HepG2 (cell line): ENCODE results near the gene CHN2. TPM values are rescaled to one million over a fixed set of nuclear protein-coding genes. Genes with fewer than 3 reads are reported as not detected.

Experiments
- ATAC-seq: fragments of 200-7000 bp; cut with Tn5 transposase; 3 replicates; pipeline ENCODE4 v1.9.1; 2020; ENCODE audit warnings: mild to moderate bottlenecking, moderate library complexity
- BruUV-seq: library from RNA; stranded (reverse); fragments of 400-500 nt; replicated peaks from 2 replicates; lab custom pipeline; 2021; lab: Mats Ljungman, UMichigan
- CTCF ChIA-PET: fragments of 300-600 bp; formaldehyde crosslinking; extraction: SDS; loops from one replicate; lab custom pipeline; 2021; ENCODE audit warnings: low total read pairs, inconsistent platforms, low intra/inter-chr PET ratio; lab: Yijun Ruan, JAX
- POLR2A ChIA-PET: fragments of 350-600 bp; sonication (Branson Sonifier 250); formaldehyde crosslinking; loops from one replicate; lab custom pipeline; 2020; ENCODE audit warnings: antibody characterized with exemption, inconsistent platforms; lab: Yijun Ruan, JAX
- DNase-seq: peaks from one replicate; pipeline ENCODE4 v3.0.0-alpha.2; 2015; ENCODE audit warnings: low spot score
- FAIRE-seq: peaks from 3 replicates; lab custom pipeline; 2011; peaks lifted over from hg19 to GRCh38; lab: Jason Lieb, UNC
- H2AFZ ChIP-seq: one replicate; pipeline ENCODE4 v1.6.1; 2011; ENCODE audit warnings: low read length, inconsistent platforms
- H3K27ac ChIP-seq: fragments of 300-600 bp; 3 replicates; pipeline ENCODE4 v1.8.0; 2011; ENCODE audit warnings: mixed run types, mild to moderate bottlenecking, mixed read lengths, low read length, inconsistent platforms; ENCODE audit not compliant: insufficient read depth; ENCODE audit errors: extremely low read length
- H3K27me3 ChIP-seq, 2 experiments: fragments of 200-600 bp in 1 of 2; 2 replicates in 1 of 2; 3 replicates in 1 of 2; pipeline versions ENCODE4 v1.6.0 to v1.8.0; 2011; ENCODE audit warnings: low read length in 2 of 2, mild to moderate bottlenecking in 2 of 2, moderate library complexity in 2 of 2, inconsistent platforms in 1 of 2; ENCODE audit not compliant: insufficient read depth in 2 of 2, control insufficient read depth in 1 of 2
- H3K36me3 ChIP-seq, 2 experiments: fragments of 200-600 bp in 1 of 2; replicated peaks in 1 of 2; 2 replicates in 1 of 2; 3 replicates in 1 of 2; pipeline versions ENCODE4 v1.5.1 to v1.8.0; 2011; ENCODE audit warnings: low read length in 2 of 2, inconsistent platforms in 1 of 2; ENCODE audit not compliant: insufficient read depth in 2 of 2, control insufficient read depth in 1 of 2
- H3K4me1 ChIP-seq: 2 replicates; pipeline ENCODE4 v1.5.1; 2012; ENCODE audit warnings: low read length, inconsistent platforms; ENCODE audit not compliant: insufficient read depth
- H3K4me2 ChIP-seq: 2 replicates; pipeline ENCODE4 v1.6.0; 2011; ENCODE audit warnings: low read depth, low read length, inconsistent platforms
- H3K4me3 ChIP-seq, 3 experiments: fragments of 200-600 bp in 1 of 3; sonication (generic), shearing (Covaris generic) in 1 of 3; replicated peaks in 1 of 3; 2 replicates each; pipeline ENCODE4 v1.5.1; 2011 to 2016; ENCODE audit warnings: low read length in 3 of 3, inconsistent platforms in 2 of 3, low read depth in 2 of 3, mild to moderate bottlenecking in 2 of 3, control low read depth in 1 of 3, mixed read lengths in 1 of 3; ENCODE audit not compliant: insufficient read depth in 1 of 3
- H3K79me2 ChIP-seq: one replicate; pipeline ENCODE4 v1.6.1; 2011; ENCODE audit warnings: low read length, inconsistent platforms; ENCODE audit not compliant: insufficient read depth
- H3K9ac ChIP-seq: 2 replicates; pipeline ENCODE4 v1.6.0; 2011; ENCODE audit warnings: mild to moderate bottlenecking, low read depth, low read length, inconsistent platforms; ENCODE audit not compliant: insufficient read depth
- H3K9me3 ChIP-seq: 2 replicates; pipeline ENCODE4 v1.5.1; 2012; ENCODE audit warnings: mild to moderate bottlenecking, low read length
- H4K20me1 ChIP-seq: 2 replicates; pipeline ENCODE4 v1.6.0; 2011; ENCODE audit warnings: inconsistent platforms, mild to moderate bottlenecking, low read length, moderate library complexity; ENCODE audit not compliant: insufficient read depth
- ELF1 ChIP-seq: sonication (generic); formaldehyde crosslinking; IDR thresholded peaks from 2 replicates; pipeline ENCODE4 v1.4.0; 2020; ENCODE audit warnings: missing genetic modification reagents
- GABPA ChIP-seq, 2 experiments: IDR thresholded peaks; 2 replicates each; pipeline ENCODE4 v1.6.1; 2011 to 2016; ENCODE audit warnings: low read depth in 2 of 2, low read length in 1 of 2, missing biosample characterization in 1 of 2, missing genetic modification characterization in 1 of 2
- KDM2A ChIP-seq: sonication (generic); formaldehyde crosslinking; IDR thresholded peaks from 2 replicates; pipeline ENCODE4 v1.4.0; 2020; ENCODE audit warnings: low read depth, missing genetic modification reagents, borderline replicate concordance
- MAFF ChIP-seq: IDR thresholded peaks from 2 replicates; pipeline ENCODE4 v1.6.1; 2011; ENCODE audit warnings: low read depth, low read length, improper control_type of control experiment
- MAFK ChIP-seq, 2 experiments: IDR thresholded peaks in 1 of 2; conservative IDR thresholded peaks in 1 of 2; 2 replicates each; pipeline ENCODE4 v1.6.1; 2011; ENCODE audit warnings: improper control_type of control experiment in 2 of 2, low read length in 2 of 2
- NR2F6 ChIP-seq, 2 experiments: IDR thresholded peaks; 2 replicates each; pipeline ENCODE4 v1.6.1; 2016; ENCODE audit warnings: antibody characterized with exemption in 1 of 2, mild to moderate bottlenecking in 1 of 2
- XBP1 ChIP-seq: sonication (generic); formaldehyde crosslinking; IDR thresholded peaks from 2 replicates; pipeline ENCODE4 v1.5.0; 2020; ENCODE audit warnings: missing genetic modification reagents
- ZNF33B ChIP-seq: sonication (generic); formaldehyde crosslinking; IDR thresholded peaks from 2 replicates; pipeline ENCODE4 v1.5.1; 2020; ENCODE audit warnings: mild to moderate bottlenecking, missing genetic modification reagents
- ZNF367 ChIP-seq: sonication (generic); formaldehyde crosslinking; IDR thresholded peaks from 2 replicates; pipeline ENCODE4 v1.4.0; 2020; ENCODE audit warnings: missing genetic modification reagents, borderline replicate concordance
- WGBS: methylation state at CpG from one replicate; pipeline ENCODE4 v1.1.6; 2017; ENCODE audit warnings: low lambda C conversion rate; 5-methylcytosine and 5-hydroxymethylcytosine counted together
- in situ Hi-C: cut with HindIII; loops from 2 replicates; pipeline ENCODE4 v1.10.0; 2017; ENCODE audit warnings: low pct_unique_long_range_greater_than_20kb; ENCODE audit not compliant: extremely low pct_ligation_motif_present
- intact Hi-C: fragments of 100-400 bp; cut with micrococcal nuclease; formaldehyde crosslinking; loops from one replicate; pipeline ENCODE4 v1.10.0; 2022; ENCODE audit not compliant: unreplicated experiment
- polyA plus RNA-seq, 8 experiments: library from polyadenylated mRNA; depleted of rRNA in 3 of 8; stranded (reverse) in 7 of 8; unstranded in 1 of 8; fragments of >200 nt; fragmentation: Illumina TruSeq in 4 of 8; extraction: Trizol in 4 of 8; gene quantifications; 2 replicates each; pipeline versions ENCODE4 v1.2.1 to v1.2.3, GENCODE V29; 2011 to 2016; ENCODE audit warnings: low read depth in 4 of 8, missing spikeins in 1 of 8, mixed read lengths in 1 of 8; ENCODE audit not compliant: insufficient read depth in 1 of 8
- total RNA-seq, 5 experiments: library from RNA; depleted of rRNA; stranded (reverse); fragments of >200 nt; fragmentation: Illumina TruSeq; extraction: Trizol; gene quantifications; 2 replicates each; pipeline ENCODE4 v1.2.3, GENCODE V29; 2016; ENCODE audit warnings: low read depth in 1 of 5
- TF ChIP-seq, protein P1 (sequence below): IDR thresholded peaks from 2 replicates; pipeline ENCODE4 v1.6.1; 2016; ENCODE audit warnings: low read depth, control low read depth
- TF ChIP-seq, protein P2 (sequence below): sonication (generic); formaldehyde crosslinking; IDR thresholded peaks from 2 replicates; pipeline ENCODE4 v1.9.0; 2021; ENCODE audit warnings: missing genetic modification reagents, borderline replicate concordance
- TF ChIP-seq, protein P3 (sequence below): fragments of 450-650 bp; IDR thresholded peaks from 2 replicates; pipeline ENCODE4 v1.6.1; 2017

Gene CHN2
- total and polyA plus RNA-seq, 2 of the 13 experiments (the other 11 are each of a cell fraction or from before 2014, with no cell fraction given), result 23.5 to 30.5 TPM

DNA sequence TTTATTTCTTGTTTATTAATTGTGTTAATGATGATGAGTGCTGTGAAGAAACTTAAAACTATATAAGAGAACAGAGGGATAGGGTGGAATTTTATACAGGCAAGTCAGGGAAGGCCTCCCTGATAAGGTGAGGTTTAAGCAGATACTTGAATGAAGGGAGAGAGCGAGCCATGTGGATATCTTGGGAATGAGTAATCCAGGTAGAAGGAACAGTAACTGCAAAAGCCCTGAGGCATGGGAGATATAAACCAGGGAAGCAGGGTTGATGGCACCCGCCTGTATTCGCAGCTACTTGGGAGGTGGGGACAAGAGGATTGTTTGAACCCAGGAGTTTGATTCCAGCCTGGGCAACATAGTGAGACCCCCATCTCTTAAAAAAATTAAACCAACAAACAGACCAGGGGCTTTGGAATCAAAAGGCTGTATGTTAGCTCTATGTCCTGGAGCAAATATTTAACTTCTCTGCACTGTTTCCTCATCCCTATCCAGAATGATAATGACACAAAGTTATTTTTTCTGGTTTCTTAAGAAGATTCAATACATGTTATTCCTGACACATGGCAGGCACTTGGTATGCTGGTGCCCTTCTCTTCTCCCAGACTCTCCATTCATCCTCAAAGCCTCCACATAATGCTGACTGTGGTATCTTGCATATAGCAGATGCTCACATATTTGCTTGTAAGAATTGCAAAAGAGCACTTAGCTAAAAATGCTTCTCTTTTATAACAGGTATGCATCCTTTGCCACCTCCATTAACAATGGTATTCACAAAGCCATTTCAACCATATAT is 169.3 kb downstream of the CHN2 start:
- no peak for DNase-seq
- CTCF ChIA-PET, result no interaction called here
- peak; percentile 48; the same call in 1 of the 2 replicates for TF ChIP-seq MAFF
- TF ChIP-seq, protein P1, sequence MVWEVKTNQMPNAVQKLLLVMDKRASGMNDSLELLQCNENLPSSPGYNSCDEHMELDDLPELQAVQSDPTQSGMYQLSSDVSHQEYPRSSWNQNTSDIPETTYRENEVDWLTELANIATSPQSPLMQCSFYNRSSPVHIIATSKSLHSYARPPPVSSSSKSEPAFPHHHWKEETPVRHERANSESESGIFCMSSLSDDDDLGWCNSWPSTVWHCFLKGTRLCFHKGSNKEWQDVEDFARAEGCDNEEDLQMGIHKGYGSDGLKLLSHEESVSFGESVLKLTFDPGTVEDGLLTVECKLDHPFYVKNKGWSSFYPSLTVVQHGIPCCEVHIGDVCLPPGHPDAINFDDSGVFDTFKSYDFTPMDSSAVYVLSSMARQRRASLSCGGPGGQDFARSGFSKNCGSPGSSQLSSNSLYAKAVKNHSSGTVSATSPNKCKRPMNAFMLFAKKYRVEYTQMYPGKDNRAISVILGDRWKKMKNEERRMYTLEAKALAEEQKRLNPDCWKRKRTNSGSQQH (CRISPR knock-in tag), result no peak
- TF ChIP-seq MAFK (conservative IDR thresholded peaks at IDR 0.05 in 1 of 2, IDR thresholded peaks at IDR 0.05 in 1 of 2; ENCODE audit: low read length in 2 of 2), result peak; percentile 29 to 39; a peak in 3 of 4 replicates

DNA sequence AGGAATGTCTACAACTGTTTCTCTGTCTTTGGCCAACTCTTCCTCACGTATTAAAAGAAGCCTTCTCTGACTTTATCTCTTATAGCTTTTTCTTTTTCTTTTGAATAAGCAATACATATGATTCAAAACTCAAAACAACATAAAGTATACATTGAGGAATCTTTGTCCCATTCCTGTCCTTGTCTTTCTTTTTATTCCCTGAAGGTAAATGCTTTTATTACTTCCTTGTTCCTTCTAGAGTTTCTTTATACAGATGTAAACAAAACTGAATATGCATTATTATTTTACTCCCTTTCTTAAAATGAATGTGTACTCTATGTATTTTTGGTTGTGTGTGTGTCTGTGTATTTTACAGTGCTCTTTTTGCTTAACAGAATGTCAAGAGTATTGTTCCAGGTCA is 170.1 kb downstream of the CHN2 start:
- POLR2A ChIA-PET, result no interaction called here
- Histone ChIP-seq H3K4me2 (no peak overlapping the region), H3K4me3 (no peak overlapping the region), H3K4me1 (no peaks in the 10 kb centered on the region), H3K79me2 (no peaks in the 10 kb centered on the region), H4K20me1 (no peaks in the 10 kb centered on the region), H3K27ac (no peak overlapping the region), H3K9me3 (no peaks in the 10 kb centered on the region), H3K27me3 (no peaks in the 10 kb centered on the region), H2AFZ (no peak overlapping the region), H3K36me3 (peaks cover 6 to 18% of the 10 kb centered on the region in 2 experiments; a peak in 4 of 5 replicates), H3K9ac (no peak overlapping the region)
- 100% methylated on average over 1 of the region's 1 CpG for WGBS
- in situ Hi-C loops, result no loop called here
- CTCF ChIA-PET, result no interaction called here
- ATAC-seq (no peak), FAIRE-seq (no peak), DNase-seq (no peak)
- intact Hi-C loops, result no loop called here
- no TSS peak for BruUV-seq
- no peak for TF ChIP-seq NR2F6 (IDR thresholded peaks at IDR 0.05)
- TF ChIP-seq NR2F6 (CRISPR knock-in tag; IDR thresholded peaks at IDR 0.05), result no peak
- no peak for TF ChIP-seq XBP1 (CRISPR knock-in tag)
- no peak for TF ChIP-seq ELF1 (CRISPR knock-in tag)
- TF ChIP-seq ZNF33B (CRISPR knock-in tag), result no peak
- no peak for TF ChIP-seq GABPA (IDR thresholded peaks at IDR 0.05; ENCODE audit: low read depth, low read length)
- no peak for TF ChIP-seq GABPA (CRISPR knock-in tag; IDR thresholded peaks at IDR 0.05; ENCODE audit: low read depth)
- TF ChIP-seq ZNF367 (CRISPR knock-in tag), result no peak
- TF ChIP-seq, protein P2, sequence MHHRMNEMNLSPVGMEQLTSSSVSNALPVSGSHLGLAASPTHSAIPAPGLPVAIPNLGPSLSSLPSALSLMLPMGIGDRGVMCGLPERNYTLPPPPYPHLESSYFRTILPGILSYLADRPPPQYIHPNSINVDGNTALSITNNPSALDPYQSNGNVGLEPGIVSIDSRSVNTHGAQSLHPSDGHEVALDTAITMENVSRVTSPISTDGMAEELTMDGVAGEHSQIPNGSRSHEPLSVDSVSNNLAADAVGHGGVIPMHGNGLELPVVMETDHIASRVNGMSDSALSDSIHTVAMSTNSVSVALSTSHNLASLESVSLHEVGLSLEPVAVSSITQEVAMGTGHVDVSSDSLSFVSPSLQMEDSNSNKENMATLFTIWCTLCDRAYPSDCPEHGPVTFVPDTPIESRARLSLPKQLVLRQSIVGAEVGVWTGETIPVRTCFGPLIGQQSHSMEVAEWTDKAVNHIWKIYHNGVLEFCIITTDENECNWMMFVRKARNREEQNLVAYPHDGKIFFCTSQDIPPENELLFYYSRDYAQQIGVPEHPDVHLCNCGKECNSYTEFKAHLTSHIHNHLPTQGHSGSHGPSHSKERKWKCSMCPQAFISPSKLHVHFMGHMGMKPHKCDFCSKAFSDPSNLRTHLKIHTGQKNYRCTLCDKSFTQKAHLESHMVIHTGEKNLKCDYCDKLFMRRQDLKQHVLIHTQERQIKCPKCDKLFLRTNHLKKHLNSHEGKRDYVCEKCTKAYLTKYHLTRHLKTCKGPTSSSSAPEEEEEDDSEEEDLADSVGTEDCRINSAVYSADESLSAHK (CRISPR knock-in tag), result no peak
- no peak for TF ChIP-seq KDM2A (CRISPR knock-in tag)
- TF ChIP-seq, protein P3, sequence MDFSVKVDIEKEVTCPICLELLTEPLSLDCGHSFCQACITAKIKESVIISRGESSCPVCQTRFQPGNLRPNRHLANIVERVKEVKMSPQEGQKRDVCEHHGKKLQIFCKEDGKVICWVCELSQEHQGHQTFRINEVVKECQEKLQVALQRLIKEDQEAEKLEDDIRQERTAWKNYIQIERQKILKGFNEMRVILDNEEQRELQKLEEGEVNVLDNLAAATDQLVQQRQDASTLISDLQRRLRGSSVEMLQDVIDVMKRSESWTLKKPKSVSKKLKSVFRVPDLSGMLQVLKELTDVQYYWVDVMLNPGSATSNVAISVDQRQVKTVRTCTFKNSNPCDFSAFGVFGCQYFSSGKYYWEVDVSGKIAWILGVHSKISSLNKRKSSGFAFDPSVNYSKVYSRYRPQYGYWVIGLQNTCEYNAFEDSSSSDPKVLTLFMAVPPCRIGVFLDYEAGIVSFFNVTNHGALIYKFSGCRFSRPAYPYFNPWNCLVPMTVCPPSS, result no peak

More for the DNA sequence above, 169.3 kb downstream of the CHN2 start:
- POLR2A ChIA-PET, result no interaction called here
- WGBS, result 100% methylated on average over 3 of the region's 3 CpGs
- intact Hi-C loops, result no loop called here
- Histone ChIP-seq H3K4me1 (no peaks in the 10 kb centered on the region), H3K79me2 (no peaks in the 10 kb centered on the region), H3K4me3 (no peak overlapping the region), H3K4me2 (no peak overlapping the region), H3K27ac (no peak overlapping the region), H2AFZ (no peak overlapping the region), H4K20me1 (no peaks in the 10 kb centered on the region), H3K9ac (no peak overlapping the region), H3K9me3 (no peaks in the 10 kb centered on the region), H3K27me3 (no peaks in the 10 kb centered on the region), H3K36me3 (peaks cover 3 to 16% of the 10 kb centered on the region in 2 experiments; a peak in 3 of 5 replicates)
- no TSS peak for BruUV-seq
- in situ Hi-C loops, result no loop called here
- ATAC-seq (no peak), FAIRE-seq (no peak)
